OCI-LY7 (cell line): ENCODE results near the gene FGD3.

Experiments
- EZH2phosphoT487 ChIP-seq: fragments of 200-600 bp; sonication (generic); IDR thresholded peaks from 2 replicates; pipeline ENCODE4 v1.6.1; 2018; ENCODE audit warnings: low read depth, borderline replicate concordance, mild to moderate bottlenecking, mixed run types, antibody characterized with exemption, low read length, moderate library complexity, mixed read lengths
- TF ChIP-seq, protein P1 (sequence below): fragments of 200-600 bp; sonication (generic); conservative IDR thresholded peaks from 2 replicates; pipeline ENCODE4 v1.5.1; 2014; ENCODE audit warnings: mild to moderate bottlenecking, antibody characterized with exemption, low read length, moderate library complexity, mixed read lengths

DNA sequence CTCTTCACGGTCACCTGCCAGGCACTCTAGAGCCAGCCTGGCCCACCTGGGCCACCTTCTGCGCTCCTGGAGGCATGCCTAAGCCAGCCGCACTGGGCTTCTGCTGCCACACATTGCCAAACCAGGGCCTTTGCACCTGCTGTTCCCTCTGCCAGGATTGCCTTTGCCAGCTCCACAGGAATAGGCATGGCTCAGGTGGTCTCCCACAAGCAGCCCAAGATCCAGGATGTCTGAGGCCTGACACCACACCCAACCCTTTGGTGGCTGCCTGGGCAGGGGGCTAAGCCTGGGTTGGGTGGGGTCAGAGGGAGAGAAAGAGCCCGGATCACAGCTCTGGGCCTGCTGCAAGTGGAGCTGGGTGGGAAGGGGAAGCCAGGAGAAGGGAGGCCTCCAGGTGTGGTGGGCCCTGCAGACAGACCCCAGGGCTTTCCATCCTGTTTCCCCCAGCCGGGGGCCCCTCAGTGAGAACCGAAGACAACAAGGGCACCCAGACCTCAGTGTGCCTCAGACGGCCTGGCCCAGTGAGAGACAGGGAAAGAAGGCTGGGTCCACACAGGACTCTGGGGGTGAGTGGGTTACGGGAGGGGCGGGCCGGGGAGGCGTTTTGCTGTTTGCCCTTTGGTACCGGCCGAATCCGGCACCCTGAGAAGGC lies 110.5 kb downstream of the FGD3 start:
- TF ChIP-seq, protein P1, sequence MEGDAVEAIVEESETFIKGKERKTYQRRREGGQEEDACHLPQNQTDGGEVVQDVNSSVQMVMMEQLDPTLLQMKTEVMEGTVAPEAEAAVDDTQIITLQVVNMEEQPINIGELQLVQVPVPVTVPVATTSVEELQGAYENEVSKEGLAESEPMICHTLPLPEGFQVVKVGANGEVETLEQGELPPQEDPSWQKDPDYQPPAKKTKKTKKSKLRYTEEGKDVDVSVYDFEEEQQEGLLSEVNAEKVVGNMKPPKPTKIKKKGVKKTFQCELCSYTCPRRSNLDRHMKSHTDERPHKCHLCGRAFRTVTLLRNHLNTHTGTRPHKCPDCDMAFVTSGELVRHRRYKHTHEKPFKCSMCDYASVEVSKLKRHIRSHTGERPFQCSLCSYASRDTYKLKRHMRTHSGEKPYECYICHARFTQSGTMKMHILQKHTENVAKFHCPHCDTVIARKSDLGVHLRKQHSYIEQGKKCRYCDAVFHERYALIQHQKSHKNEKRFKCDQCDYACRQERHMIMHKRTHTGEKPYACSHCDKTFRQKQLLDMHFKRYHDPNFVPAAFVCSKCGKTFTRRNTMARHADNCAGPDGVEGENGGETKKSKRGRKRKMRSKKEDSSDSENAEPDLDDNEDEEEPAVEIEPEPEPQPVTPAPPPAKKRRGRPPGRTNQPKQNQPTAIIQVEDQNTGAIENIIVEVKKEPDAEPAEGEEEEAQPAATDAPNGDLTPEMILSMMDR, result no peak
- TF ChIP-seq EZH2phosphoT487, result no peak
